PFSK-1 (cell line): ENCODE data around the gene CARD19.

Experiments
- FOXP2 ChIP-seq: optimal IDR thresholded peaks from 2 replicates; pipeline ENCODE3; 2011; ENCODE audit warnings: borderline replicate concordance, control low read depth, inconsistent platforms; ENCODE audit not compliant: insufficient read depth; ENCODE audit errors: extremely low read length, extremely low read depth
- POLR2AphosphoS5 ChIP-seq: IDR thresholded peaks from 2 replicates; pipeline ENCODE4 v1.6.1; 2012; ENCODE audit warnings: low read depth, mild to moderate bottlenecking, control low read depth, low read length, moderate library complexity
- REST ChIP-seq, 2 experiments: IDR thresholded peaks; 2 replicates each; pipeline versions ENCODE4 v1.6.1 to v1.8.0; 2011 to 2012; ENCODE audit warnings: low read depth in 2 of 2, low read length in 2 of 2, control low read depth in 1 of 2, inconsistent platforms in 1 of 2, mild to moderate bottlenecking in 1 of 2, moderate library complexity in 1 of 2; ENCODE audit not compliant: insufficient read depth in 1 of 2
- SIN3A ChIP-seq: IDR thresholded peaks from 2 replicates; pipeline ENCODE4 v1.6.1; 2012; ENCODE audit warnings: mild to moderate bottlenecking, low read length, moderate library complexity, borderline replicate concordance; ENCODE audit not compliant: insufficient read depth
- TAF1 ChIP-seq: IDR thresholded peaks from 2 replicates; pipeline ENCODE4 v1.6.1; 2012; ENCODE audit warnings: low read length, control low read depth, borderline replicate concordance; ENCODE audit not compliant: insufficient read depth

GRCh38 chr9:93161786-93162562 lies 66.0 kb downstream of the CARD19 start:
- TF ChIP-seq REST (IDR thresholded peaks at IDR 0.05; ENCODE audit: insufficient read depth in 1 of 2, low read depth in 2 of 2, low read length in 2 of 2) (no peak), POLR2AphosphoS5 (no peak), FOXP2 (no peak), TAF1 (no peak), SIN3A (no peak)
